GM12801 (cell line): ENCODE measurements around the gene SETX.

Experiments used
- TF ChIP-seq, protein P1 (sequence below): IDR thresholded peaks from one replicate; pipeline ENCODE4 v1.5.1; 2011; ENCODE audit warnings: control low read depth; ENCODE audit not compliant: insufficient read length; ENCODE audit errors: extremely low read depth

The SETX gene

DNA sequence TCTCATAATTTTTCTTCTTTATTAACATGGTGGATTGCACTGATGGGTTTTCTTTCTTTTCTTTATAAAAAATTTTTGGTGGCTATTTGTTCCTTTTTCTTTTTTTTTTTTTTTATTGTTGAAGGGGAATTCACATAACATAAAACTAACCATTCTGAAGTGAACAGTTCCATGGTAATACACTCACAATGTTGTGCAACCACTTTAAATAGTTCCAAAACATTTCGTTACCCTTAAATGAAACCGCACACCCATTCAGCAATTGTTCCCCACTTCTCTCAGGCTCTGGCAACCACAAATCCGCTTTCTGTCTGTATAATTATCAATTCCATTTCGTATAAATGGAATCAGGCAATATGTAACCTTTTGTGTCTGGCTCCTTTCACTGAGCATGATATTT lies 11.7 kb upstream of the SETX start:
- TF ChIP-seq, protein P1, sequence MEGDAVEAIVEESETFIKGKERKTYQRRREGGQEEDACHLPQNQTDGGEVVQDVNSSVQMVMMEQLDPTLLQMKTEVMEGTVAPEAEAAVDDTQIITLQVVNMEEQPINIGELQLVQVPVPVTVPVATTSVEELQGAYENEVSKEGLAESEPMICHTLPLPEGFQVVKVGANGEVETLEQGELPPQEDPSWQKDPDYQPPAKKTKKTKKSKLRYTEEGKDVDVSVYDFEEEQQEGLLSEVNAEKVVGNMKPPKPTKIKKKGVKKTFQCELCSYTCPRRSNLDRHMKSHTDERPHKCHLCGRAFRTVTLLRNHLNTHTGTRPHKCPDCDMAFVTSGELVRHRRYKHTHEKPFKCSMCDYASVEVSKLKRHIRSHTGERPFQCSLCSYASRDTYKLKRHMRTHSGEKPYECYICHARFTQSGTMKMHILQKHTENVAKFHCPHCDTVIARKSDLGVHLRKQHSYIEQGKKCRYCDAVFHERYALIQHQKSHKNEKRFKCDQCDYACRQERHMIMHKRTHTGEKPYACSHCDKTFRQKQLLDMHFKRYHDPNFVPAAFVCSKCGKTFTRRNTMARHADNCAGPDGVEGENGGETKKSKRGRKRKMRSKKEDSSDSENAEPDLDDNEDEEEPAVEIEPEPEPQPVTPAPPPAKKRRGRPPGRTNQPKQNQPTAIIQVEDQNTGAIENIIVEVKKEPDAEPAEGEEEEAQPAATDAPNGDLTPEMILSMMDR: no peak

DNA sequence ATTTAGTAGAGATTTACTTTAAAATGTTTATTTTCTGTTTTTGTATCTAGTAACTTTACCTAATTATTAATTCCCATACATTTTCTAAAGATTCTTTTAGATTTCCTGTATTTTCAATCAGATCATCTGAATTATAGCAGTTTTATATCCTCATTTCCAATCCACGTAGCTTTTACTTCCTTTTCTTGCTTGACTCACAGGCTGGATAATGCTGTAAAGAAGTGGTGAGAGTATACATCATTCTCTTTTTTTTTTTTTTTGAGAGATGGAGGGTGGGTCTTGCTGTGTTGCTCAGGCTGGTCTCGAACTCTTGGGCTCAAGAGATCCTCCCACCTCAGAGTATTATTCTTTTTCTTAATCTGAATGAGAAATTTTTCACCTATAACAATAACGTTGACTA lies 11.2 kb upstream of the SETX start:
- TF ChIP-seq, protein P1: no peak

DNA sequence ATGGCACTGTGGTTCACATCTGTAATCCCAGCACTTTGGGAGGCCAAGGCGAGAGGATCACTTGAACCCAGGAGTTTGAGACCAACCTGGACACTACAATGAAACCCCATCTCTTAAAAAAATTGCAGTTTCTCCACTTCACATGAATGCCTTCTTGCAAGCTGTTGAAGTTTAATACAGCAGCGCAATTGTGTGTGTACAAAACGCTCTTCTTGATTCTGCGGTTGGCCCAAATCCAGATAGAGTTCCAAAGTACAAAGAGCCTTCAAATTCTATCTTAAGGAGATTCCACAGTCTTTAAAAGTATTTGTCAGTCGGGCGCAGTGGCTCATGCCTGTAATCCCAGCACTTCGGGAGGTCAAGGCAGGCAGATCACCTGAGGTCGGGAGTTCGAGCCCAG lies 9.3 kb upstream of the SETX start:
- TF ChIP-seq, protein P1: no peak

DNA sequence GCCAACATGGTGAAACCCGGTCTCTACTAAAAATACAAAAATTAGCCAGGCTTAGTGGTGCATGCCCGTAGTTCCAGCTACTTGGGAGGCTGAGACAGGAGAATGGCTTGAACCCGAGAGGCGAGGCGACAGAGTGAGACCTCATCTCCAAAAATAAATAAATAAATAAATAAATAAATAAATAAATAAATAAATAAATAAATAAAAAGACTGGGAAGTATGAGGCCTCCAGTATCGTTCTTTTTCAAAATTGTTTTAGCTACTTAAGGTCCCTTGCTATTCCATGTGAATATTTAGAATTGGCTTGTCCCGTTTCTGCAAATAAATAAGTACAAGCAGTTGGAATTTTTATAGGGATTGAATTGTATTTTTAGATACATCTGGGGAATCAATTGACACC lies 3.0 kb upstream of the SETX start:
- TF ChIP-seq, protein P1: no peak

DNA sequence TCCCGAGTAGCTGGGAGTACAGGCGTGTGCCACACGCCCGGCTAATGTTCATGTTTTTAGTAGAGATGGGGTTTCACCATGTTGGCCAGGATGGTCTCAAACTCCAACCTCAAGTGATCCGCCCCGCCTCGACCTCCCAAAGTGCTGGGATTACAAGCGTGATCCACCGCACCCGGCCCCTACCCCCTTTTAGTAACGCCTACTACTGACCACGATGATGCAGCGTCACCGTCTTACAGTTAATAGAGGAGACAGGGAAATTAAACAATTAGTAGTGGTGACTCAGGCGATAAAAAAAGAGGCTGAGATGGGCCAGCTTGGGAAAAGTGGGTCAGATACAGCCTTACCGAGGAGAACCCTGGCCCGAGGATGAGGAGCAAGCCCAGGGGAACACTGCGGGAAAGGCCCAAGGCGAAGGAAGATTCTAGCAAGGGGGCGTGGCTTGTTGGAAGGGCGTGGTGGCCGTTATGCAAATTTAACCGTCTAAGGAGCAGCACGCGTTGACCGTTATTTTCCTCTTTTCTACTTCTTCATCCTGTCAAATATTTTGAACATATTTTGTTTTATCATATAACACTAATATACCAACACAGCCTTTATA lies 1.6 kb upstream of the SETX start:
- TF ChIP-seq, protein P1: no peak

DNA sequence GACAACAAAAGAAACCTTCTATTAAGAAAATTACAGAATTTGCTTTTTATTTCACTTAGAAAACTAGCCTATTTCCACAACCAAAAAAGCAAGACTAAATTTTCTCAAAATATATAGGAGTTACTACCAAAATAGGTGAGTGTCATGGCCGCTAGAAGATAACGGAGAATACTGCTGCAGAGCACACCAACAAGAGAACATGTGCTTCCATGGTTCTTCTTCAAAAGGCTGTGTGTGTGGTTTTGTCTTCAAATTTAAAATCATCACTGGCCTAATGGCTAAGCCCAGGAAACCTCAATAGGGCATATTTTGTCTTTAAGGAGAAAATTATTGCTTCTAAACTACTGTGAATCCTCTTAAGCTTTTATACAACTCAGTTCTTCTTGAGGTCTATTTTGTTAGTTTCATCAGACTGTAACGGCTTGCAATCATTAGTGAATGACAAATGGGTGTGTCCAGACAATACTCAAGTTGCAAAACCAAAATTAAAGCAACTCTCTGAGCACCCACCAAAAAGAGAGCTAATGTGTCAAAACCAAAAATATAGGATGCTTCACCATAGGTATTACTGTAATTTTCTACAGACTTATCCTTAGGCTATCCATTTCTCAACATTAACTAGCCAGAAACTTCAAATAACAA lies 3.3 kb downstream of the SETX start:
- TF ChIP-seq, protein P1: no peak

DNA sequence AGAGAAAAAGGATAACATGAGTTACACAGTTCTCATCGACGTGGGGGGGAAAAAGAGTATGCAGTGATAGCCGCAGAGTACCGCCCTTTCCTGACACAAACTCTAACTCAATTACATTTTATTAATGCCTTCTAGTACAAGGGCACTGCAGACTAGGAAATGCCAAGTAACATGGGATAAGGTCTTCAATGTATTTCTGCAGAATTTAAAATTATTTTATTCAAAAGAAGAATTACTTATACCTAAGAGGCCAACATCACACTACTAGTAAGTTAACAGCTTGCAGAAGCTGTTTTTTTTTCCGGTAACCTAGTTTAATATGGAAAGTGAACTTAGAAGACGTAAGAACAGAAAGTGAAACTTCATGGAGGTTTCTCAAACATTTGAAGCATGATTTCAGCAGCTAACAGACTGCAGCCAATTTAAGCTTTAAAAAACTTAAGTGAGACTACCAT lies 3.9 kb downstream of the SETX start:
- TF ChIP-seq, protein P1: no peak
